Immature natural killer cell (primary cell): ENCODE data around the gene PDE6C. TPM values are rescaled to one million over a fixed set of nuclear protein-coding genes. Genes with fewer than 3 reads are reported as not detected.

ENCODE experiments used
- DNase-seq, 3 donors: peaks; one replicate each; pipeline ENCODE4 v3.0.0; 2022; ENCODE audit warnings: mixed read lengths in 1 of 3
- H3K27ac Mint-ChIP-seq, 6 donors: one replicate each; pipeline ENCODE4 v1.8.0; 2020; ENCODE audit warnings: mixed read lengths in 6 of 6, mild to moderate bottlenecking in 5 of 6, inconsistent platforms in 4 of 6, moderate library complexity in 3 of 6
- H3K27me3 Mint-ChIP-seq, 3 donors: one replicate each; pipeline ENCODE4 v1.8.0; 2020 to 2021; ENCODE audit warnings: low read depth in 3 of 3, mild to moderate bottlenecking in 3 of 3, mixed read lengths in 3 of 3, moderate library complexity in 3 of 3, inconsistent platforms in 1 of 3
- H3K36me3 Mint-ChIP-seq, 3 donors: one replicate each; pipeline ENCODE4 v1.8.0; 2020; ENCODE audit warnings: mixed read lengths in 3 of 3, inconsistent platforms in 2 of 3, mild to moderate bottlenecking in 2 of 3
- H3K4me1 Mint-ChIP-seq, 2 donors: one replicate each; pipeline ENCODE4 v1.8.0; 2020; ENCODE audit warnings: inconsistent platforms in 2 of 2, mild to moderate bottlenecking in 2 of 2, mixed read lengths in 2 of 2, moderate library complexity in 1 of 2
- H3K4me3 Mint-ChIP-seq, 5 donors: one replicate each; pipeline ENCODE4 v1.8.0; 2020; ENCODE audit warnings: mild to moderate bottlenecking in 5 of 5, mixed read lengths in 5 of 5, inconsistent platforms in 3 of 5, moderate library complexity in 3 of 5
- H3K9me3 Mint-ChIP-seq, 6 donors: one replicate each; pipeline ENCODE4 v1.8.0; 2020; ENCODE audit warnings: mild to moderate bottlenecking in 6 of 6, mixed read lengths in 6 of 6, inconsistent platforms in 4 of 6, moderate library complexity in 3 of 6
- polyA plus RNA-seq, 3 donors: library from polyadenylated mRNA; unstranded; fragments of 300-500 nt; fragmentation: Illumina TruSeq; gene quantifications; one replicate each; pipeline ENCODE4 v1.2.3, GENCODE V29; 2021

PDE6C gene
- not detected for polyA plus RNA-seq

DNA sequence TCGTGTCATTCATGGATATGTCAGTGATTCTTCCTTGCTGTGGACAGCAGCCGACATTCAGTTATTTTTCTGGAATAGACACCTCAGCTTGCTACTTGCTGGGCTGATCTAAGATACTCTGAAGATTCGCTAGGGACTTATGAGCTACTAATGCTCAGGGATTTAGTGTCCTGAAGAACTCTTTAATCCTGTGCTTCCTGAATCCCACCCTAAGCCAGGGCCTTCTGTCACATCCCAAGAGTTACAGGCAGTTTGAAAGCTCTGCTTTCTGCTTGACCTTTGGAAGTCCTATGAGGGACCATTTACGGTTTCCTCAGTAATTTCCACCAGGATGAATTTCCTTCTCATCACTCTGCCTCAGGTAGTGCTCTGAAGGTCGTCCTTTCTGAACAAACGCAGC lies at the start of gene PDE6C:
TSS of gene PDE6C (plus strand) at position 227 of the 400 bp plus-strand sequence. CDS start 189 bp downstream, outside the sequence.
- no peak for DNase-seq
- Mint-ChIP-seq H3K9me3 (peaks cover 0 to 5% (median 0%) of the 10 kb centered on the region in 6 donors), H3K4me3 (no peak within 1 kb of the TSS), H3K27ac (no peak within 1 kb of the TSS), H3K27me3 (peaks cover 2 to 8% (median 4%) of the 10 kb centered on the region in 3 donors), H3K4me1 (no peaks in the 10 kb centered on the region), H3K36me3 (no peaks in the 10 kb centered on the region)

- Mint-ChIP-seq H3K27ac (no peak overlapping the region), H3K27me3 (peaks cover 7 to 8% (median 8%) of the 10 kb centered on the region in 3 donors), H3K4me3 (no peak overlapping the region), H3K9me3 (no peaks in the 10 kb centered on the region), H3K36me3 (no peaks in the 10 kb centered on the region), H3K4me1 (peaks cover 0 to 7% of the 10 kb centered on the region in 2 donors)
- no peak for DNase-seq
These were observed 46.9 kb upstream of the PDE6C start for GRCh38 chr10:93565446-93565845.

GRCh38 chr10:93566435-93567276 lies 45.7 kb upstream of the PDE6C start, which contains the start of gene FFAR4:
Gene FFAR4 (plus strand): TSS chr10:93566665. CDS start chr10:93566721, 56 bp downstream.
- H3K27ac Mint-ChIP-seq, result no peak within 1 kb of the TSS
- H3K4me1 Mint-ChIP-seq, result no peaks in the 10 kb centered on the region
- no peak for DNase-seq
- no peaks in the 10 kb centered on the region for H3K36me3 Mint-ChIP-seq
- H3K4me3 Mint-ChIP-seq, result no peak within 1 kb of the TSS
- peaks cover 6 to 8% (median 8%) of the 10 kb centered on the region in 3 donors for H3K27me3 Mint-ChIP-seq
- H3K9me3 Mint-ChIP-seq, result no peaks in the 10 kb centered on the region

- H3K36me3 Mint-ChIP-seq, result no peaks in the 10 kb centered on the region
- DNase-seq, result no peak
- H3K27me3 Mint-ChIP-seq, result peaks cover 8 to 9% (median 8%) of the 10 kb centered on the region in 3 donors
- H3K4me3 Mint-ChIP-seq, result no peak overlapping the region
- H3K4me1 Mint-ChIP-seq, result no peaks in the 10 kb centered on the region
- no peak overlapping the region for H3K27ac Mint-ChIP-seq
- H3K9me3 Mint-ChIP-seq, result no peaks in the 10 kb centered on the region
These were observed 44.8 kb upstream of the PDE6C start for GRCh38 chr10:93567277-93568104.

GRCh38 chr10:93568105-93568390 lies 44.3 kb upstream of the PDE6C start:
- peaks cover 8 to 9% (median 8%) of the 10 kb centered on the region in 3 donors for H3K27me3 Mint-ChIP-seq
- H3K27ac Mint-ChIP-seq, result no peak overlapping the region
- no peak overlapping the region for H3K4me3 Mint-ChIP-seq

GRCh38 chr10:93570383-93570782 lies 42.0 kb upstream of the PDE6C start:
- peaks cover 5 to 14% (median 11%) of the 10 kb centered on the region in 3 donors for H3K27me3 Mint-ChIP-seq
- H3K36me3 Mint-ChIP-seq, result no peaks in the 10 kb centered on the region
- H3K9me3 Mint-ChIP-seq, result no peaks in the 10 kb centered on the region
- no peak overlapping the region for H3K4me3 Mint-ChIP-seq
- no peak for DNase-seq
- no peaks in the 10 kb centered on the region for H3K4me1 Mint-ChIP-seq
- no peak overlapping the region for H3K27ac Mint-ChIP-seq

More at GRCh38 chr10:93568105-93568390, 44.3 kb upstream of the PDE6C start:
- no peaks in the 10 kb centered on the region for H3K9me3 Mint-ChIP-seq
- no peaks in the 10 kb centered on the region for H3K4me1 Mint-ChIP-seq
- no peak for DNase-seq
- no peaks in the 10 kb centered on the region for H3K36me3 Mint-ChIP-seq

GRCh38 chr10:93572606-93573005 lies 39.7 kb upstream of the PDE6C start:
- H3K4me1 Mint-ChIP-seq, result no peaks in the 10 kb centered on the region
- H3K36me3 Mint-ChIP-seq, result no peaks in the 10 kb centered on the region
- H3K27me3 Mint-ChIP-seq, result peaks cover 2 to 11% (median 8%) of the 10 kb centered on the region in 3 donors
- no peaks in the 10 kb centered on the region for H3K9me3 Mint-ChIP-seq
- H3K27ac Mint-ChIP-seq, result no peak overlapping the region
- H3K4me3 Mint-ChIP-seq, result no peak overlapping the region
- DNase-seq, result no peak

DNA sequence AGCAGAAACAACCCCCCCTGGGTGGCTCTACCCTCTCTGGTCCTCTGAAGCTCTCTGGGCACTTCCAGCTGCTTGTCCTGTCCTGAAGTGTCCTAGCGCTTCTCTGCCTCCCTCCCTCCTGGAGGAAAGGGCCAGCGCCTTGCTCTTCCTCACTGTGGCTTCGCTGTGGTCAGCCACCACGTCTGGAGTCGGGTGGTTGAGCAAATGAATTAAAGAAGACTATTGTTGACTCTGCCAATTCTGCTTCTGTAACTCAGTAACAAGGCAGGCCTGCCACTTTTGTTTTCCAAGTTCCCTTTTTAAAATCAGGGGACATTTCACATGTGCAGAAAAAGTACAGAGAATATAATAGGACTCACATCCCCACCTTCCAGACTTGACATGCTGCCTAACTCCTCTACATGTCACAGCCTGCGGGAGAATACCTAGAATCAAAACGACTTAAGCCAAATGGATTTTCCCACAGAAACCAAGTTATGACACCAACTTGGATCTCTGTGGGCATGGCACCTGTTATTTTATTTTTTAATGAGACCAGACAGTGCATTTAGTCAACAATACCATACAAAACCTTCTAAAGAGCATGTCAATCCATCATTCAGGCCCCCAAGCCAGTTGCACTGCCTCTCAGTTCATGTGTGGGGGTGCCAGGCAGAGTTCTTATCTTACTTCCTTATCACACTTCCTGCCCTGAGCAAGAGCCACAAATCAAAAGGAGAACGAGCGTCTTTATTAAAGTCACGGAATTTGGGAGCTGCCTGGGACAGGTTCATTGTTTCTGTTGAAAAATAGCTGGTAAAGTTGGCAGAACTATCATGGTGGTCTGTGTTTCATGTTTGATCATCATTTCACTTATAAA lies 39.1 kb upstream of the PDE6C start:
- H3K27me3 Mint-ChIP-seq, result peaks cover 2 to 11% (median 6%) of the 10 kb centered on the region in 3 donors

GRCh38 chr10:93573924-93574323 lies 38.4 kb upstream of the PDE6C start:
- H3K9me3 Mint-ChIP-seq, result no peaks in the 10 kb centered on the region
- H3K36me3 Mint-ChIP-seq, result no peaks in the 10 kb centered on the region
- H3K27me3 Mint-ChIP-seq, result peaks cover under 1 to 11% (median 6%) of the 10 kb centered on the region in 3 donors

More for the DNA sequence above, 39.1 kb upstream of the PDE6C start:
- peak overlapping the region in 1 of 6 donors; percentile 30 for H3K27ac Mint-ChIP-seq
- no peaks in the 10 kb centered on the region for H3K4me1 Mint-ChIP-seq
- H3K9me3 Mint-ChIP-seq, result no peaks in the 10 kb centered on the region
- H3K36me3 Mint-ChIP-seq, result no peaks in the 10 kb centered on the region
- no peak for DNase-seq
- no peak overlapping the region for H3K4me3 Mint-ChIP-seq

GRCh38 chr10:93576888-93577287 lies 35.4 kb upstream of the PDE6C start:
- H3K27me3 Mint-ChIP-seq, result peaks cover 5 to 13% (median 7%) of the 10 kb centered on the region in 3 donors
- H3K9me3 Mint-ChIP-seq, result peaks cover 0 to 5% (median 0%) of the 10 kb centered on the region in 6 donors
- no peak overlapping the region for H3K4me3 Mint-ChIP-seq
- DNase-seq, result no peak
- H3K27ac Mint-ChIP-seq, result no peak overlapping the region
- H3K4me1 Mint-ChIP-seq, result no peaks in the 10 kb centered on the region
- no peaks in the 10 kb centered on the region for H3K36me3 Mint-ChIP-seq

More at GRCh38 chr10:93573924-93574323, 38.4 kb upstream of the PDE6C start:
- no peak for DNase-seq
- Mint-ChIP-seq H3K27ac (no peak overlapping the region), H3K4me1 (no peaks in the 10 kb centered on the region), H3K4me3 (no peak overlapping the region)

- no peak overlapping the region for H3K27ac Mint-ChIP-seq
- DNase-seq, result no peak
- H3K4me3 Mint-ChIP-seq, result no peak overlapping the region
- H3K9me3 Mint-ChIP-seq, result peaks cover 0 to 5% (median 0%) of the 10 kb centered on the region in 6 donors
- peaks cover 4 to 15% (median 5%) of the 10 kb centered on the region in 3 donors for H3K27me3 Mint-ChIP-seq
- no peaks in the 10 kb centered on the region for H3K36me3 Mint-ChIP-seq
- no peaks in the 10 kb centered on the region for H3K4me1 Mint-ChIP-seq
These were observed 34.8 kb upstream of the PDE6C start for GRCh38 chr10:93577565-93577964.

DNA sequence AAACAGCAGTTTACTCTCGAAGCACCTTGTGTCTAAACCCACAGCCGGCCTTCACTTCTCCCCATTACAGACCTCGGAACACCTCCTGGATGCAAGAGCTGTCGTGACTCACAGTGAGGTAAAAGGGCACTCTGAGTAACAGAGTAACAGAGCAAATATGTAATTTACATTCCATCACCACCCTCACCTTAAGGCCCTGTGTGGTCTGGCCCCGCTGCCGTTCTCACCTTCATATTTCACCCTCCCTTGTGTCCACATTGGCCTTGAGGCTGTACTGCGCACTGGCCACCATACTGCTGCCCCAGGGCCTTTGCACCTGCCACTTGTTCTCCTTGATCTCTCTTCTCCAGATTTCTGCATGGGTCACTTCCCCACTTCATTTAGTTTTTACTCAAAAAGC lies 33.2 kb upstream of the PDE6C start:
- no peak for DNase-seq
- Mint-ChIP-seq H3K27ac (no peak overlapping the region), H3K4me3 (no peak overlapping the region), H3K27me3 (peaks cover 3 to 11% (median 5%) of the 10 kb centered on the region in 3 donors), H3K9me3 (peaks cover 0 to 5% (median 0%) of the 10 kb centered on the region in 6 donors), H3K36me3 (no peaks in the 10 kb centered on the region), H3K4me1 (no peaks in the 10 kb centered on the region)

DNA sequence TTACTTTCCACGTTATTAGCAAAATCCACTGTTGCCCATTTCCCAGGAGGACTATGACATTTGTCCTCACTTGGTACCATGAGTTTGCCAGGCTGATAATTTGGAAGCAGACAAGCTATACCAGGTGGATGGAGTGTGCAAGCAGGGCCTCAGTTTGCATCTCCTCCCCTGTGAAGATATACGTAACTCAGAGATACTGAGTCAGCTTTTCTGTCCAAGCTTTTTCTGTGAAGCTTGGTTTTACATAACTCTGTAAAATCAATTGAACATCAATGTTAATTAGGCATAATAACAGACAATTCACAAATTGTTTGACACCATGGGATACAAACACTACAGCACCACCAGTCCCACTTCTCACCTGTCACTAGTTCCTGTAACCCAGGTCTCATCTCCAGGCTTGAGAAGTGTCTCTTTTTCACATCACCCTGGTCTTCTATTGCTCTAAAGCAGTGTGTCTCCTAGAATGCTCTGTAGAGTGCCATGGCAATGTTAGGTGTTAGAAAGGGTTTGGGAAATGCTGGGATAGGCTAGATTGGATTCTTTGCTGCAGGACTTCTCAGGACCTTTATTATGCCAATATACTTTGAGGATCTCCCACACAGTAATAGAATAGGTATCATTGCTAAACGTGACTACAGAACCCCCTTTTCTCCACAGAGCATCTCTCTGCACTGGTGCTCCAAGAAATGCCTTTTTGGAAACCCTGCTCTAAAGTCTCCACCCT lies 32.2 kb upstream of the PDE6C start:
- no peak overlapping the region for H3K27ac Mint-ChIP-seq
- no peaks in the 10 kb centered on the region for H3K4me1 Mint-ChIP-seq
- peaks cover 0 to 5% (median 0%) of the 10 kb centered on the region in 6 donors for H3K9me3 Mint-ChIP-seq
- H3K4me3 Mint-ChIP-seq, result no peak overlapping the region
- DNase-seq, result no peak
- peaks cover 0 to 11% (median 5%) of the 10 kb centered on the region in 3 donors for H3K27me3 Mint-ChIP-seq
- H3K36me3 Mint-ChIP-seq, result no peaks in the 10 kb centered on the region
